ENCODE measurements around the gene NCBP3.
"Not testable (repeated sequence)": the region's sequence is repeated elsewhere in the genome, so short reads cannot be mapped to it uniquely, and the experiment has no call there.

Gene NCBP3

DNA sequence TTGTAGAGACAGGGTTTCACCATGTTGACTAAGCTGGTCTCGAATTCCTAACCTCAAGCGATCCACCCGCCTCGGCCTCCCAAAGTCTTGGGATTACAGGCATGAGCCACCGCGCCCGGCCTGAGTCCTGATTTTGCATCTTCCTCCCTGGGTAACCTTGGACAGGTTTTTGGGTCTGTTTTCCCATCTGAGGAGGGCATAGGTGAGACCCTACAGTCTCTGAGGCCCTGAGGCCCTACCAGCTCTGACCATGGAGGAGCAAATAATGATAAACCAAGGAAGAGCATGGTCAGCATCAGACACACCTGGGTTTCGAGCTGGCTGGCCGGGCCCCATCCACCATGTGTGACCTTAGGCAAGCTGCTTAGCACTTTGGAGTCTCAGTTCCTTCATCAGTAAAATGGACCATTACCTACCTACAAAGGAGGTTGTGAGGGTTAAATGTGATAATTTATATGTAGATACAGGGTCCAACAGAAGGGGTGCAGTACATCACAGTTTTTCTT, 1.2 kb upstream of the NCBP3 start:
- DNase-seq (ENCODE audit: low spot score) = no peak

DNA sequence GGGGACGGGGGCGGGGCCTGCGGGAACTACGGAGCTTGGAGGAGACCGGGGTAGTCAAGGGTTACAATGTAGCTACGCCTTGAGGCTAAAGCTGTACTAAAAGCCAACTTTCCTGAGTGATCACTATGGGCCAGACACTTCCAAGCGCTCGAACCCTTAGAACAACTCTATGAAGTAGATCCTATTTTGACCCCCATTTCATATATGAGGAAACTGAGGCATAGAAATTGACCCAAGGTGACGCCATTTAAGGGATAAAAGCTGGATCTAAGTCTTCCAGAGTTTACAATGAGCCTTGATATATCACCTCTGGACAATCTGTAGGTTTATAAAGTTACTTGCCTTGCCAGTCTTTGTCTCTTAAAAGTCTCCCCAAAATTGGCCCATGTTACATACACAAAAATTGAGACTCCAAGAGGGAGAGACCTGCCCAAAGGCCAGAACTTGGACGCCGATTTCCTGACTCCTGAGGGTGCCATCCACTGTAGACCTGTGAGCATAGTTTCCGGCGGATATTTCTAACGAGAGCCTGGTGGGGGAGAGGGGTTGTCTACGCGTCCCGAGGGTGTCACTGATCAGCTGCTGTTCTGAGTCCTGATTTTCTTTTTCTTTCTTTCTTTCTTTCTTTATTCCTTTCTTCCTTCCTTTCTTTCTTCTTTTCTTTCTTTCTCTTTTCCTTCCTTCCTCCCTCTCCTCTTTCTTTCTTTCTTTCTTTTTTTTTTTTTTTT, 555 bp upstream of the NCBP3 start:
- no peak for DNase-seq (ENCODE audit: low spot score)

DNA sequence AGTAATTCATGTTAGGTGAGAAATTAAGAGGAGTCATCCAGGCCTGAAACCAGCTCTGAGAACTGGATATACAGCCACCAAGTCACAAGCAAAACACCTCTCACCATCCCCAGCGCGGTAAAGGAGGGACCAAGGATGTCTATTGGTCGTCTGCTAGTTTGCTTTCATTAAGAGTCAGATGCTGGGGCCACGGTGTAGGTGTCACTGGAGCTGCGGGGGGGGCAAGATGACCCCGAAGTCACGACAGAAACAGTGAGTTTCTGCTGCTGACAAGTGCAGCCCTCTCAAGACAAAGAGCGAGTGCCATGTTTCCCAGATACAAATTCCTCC, 790 bp downstream of the NCBP3 start:
- DNase-seq (ENCODE audit: low spot score) = no peak

DNA sequence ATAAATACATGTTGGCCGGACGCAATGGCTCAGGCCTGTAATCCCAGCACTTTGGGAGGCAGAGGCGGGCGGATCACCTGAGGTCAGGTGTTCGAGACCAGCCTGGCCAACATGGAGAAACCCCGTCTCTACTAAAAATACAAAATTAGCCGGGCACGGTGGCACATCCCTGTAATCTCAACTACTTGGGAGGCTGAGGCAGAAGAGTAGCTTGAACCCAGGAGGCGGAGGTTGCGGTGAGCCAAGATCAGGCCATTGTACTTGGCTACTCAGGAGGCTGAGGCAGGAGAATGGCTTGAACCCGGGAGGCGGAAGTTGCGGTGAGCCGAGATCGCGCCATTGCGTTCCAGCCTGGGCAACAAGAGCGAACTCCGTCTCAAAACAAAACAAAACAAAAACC, 1.5 kb downstream of the NCBP3 start:
- not testable (repeated sequence) for DNase-seq (ENCODE audit: low spot score)

DNA sequence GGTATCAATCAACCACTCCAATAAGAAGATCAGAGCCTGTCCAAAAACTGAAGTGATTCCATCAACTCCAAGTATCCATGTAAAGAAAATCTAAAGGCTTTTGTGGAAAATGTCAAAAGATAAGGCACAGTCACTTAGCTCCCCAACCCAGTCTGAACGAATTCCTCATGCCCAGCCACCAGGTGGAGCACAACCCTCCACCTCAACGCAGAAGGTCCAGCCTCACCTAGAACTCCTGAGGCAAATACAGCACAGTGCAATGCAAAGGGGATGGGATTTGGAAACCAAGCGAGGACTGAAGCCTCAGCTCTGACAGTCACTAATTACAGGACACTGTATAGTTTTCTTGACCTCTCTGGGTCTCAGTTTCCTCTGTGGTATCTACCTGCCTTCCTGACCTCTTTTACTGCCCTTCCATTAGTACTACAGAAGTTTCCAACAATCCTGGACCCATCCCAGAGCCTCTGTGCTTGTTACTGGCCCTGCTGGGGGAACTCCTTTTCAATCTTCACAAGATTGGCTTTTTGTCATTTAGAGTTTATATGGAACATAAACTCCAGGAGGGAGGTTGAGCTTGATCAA, 2.0 kb downstream of the NCBP3 start:
- DNase-seq (ENCODE audit: low spot score) = no peak

DNA sequence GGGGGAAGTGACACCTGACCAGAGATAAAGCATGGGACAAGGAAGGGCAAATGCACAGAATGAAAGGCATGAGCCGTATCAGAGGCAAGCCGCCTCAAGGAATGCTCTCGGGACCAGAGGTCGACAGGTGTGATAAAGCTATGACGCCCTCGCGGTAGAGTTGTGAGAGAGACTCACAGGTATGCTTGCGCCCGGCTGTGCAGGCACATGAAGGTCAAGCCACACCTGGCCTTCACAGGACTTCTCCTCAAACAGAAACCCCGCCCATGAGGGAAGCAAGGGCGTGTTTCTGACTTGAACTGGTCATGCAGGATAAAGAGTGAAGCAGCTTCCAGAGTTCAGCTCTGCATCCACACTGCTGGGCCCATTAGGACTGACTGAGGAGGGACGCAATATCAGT, 7.8 kb downstream of the NCBP3 start:
- no peak for DNase-seq (ENCODE audit: low spot score)

DNA sequence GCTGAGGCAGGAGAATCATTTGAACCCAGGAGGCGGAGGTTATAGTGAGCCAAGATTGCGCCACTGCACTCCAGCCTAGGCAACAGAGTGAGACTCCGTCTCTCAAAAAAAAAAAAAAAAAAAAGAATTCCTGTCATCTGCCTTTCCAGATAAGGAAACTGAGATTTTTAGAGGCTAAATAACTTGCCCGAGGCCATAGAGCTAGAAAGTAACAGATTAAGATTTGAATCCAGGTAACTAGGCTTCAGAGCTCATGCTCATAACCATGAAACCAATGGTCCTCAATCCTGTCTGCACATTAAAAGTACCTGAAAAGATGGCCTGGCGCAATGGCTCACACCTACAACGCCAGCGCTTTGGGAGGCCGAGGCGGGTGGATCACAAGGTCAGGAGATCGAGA, 9.5 kb downstream of the NCBP3 start:
- no peak for DNase-seq (ENCODE audit: low spot score)

DNA sequence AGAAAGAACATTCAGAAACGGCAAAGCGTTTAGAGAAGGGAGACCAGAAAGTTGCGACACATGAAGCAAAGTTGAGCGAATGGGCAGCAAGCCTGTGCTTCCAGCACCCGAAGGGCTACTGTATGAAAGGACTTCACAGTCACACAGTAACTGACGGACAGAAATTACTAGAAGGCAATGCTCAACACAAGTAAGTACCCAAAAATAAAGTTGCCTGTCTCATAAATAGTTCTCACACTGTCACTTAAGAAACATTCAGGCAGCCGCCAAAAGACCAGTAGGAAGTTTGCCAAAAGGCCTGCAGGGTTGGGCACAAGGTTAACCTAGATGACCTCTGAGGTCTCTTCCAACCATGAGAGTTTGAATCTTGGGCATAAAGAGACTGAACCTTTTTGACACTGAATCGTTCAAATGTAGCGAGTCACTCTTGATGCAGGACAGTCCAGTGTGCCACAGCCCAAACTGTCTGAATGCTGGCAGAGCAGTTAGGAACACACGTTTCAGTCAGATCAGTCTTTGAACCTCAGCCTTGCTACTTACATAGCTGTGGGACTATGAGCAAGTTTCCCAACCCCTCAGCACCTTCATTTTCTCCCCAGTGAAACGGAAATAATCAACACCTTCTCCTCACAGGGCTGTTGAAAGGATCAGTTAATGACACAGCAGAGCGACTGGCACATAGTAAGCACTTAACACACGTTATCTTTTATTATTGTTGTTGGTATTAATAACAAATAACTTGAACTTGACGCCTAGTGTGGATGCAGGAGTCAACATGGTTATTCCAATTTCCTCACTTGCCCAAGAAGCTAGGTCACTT, 10.4 kb downstream of the NCBP3 start:
- no peak for DNase-seq (ENCODE audit: low spot score)

DNA sequence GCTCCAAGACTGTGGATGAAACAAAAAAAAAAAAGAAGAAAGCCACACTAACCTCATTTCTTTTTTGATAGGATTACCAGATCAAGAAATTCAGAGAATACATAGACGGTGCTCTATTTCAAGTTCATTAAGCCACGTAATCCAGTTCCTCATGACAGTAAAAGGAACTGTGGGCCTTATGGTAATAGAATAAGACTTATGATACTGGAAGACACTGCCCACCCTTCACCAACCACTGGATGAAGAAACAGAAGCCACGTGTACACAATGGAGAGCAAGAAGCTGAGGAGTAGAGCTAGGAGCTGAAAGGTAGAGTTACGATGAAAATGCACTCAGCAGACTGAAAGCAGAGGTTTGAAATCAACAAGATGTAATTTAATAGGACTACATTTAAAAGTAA, 11.2 kb downstream of the NCBP3 start:
- no peak for DNase-seq (ENCODE audit: low spot score)

DNA sequence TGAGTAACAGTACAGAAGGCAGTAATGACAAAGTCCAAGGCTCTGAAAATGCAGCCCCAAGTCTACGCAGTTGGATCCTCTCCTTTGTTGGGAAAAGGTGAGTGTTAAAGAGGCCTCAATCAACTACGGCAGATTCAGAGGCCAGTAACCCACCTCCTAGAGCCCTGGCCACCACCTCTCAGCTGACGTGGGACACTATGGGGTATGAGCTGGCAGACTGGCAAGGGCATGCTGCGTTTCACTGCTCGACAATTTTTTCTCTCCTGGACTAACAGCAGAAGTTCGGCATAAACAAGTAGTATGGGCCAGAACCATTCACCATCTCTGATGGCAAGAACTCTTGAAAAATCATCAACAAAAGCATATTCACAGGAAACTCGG, 17.2 kb downstream of the NCBP3 start:
- DNase-seq (ENCODE audit: low spot score) = no peak

DNA sequence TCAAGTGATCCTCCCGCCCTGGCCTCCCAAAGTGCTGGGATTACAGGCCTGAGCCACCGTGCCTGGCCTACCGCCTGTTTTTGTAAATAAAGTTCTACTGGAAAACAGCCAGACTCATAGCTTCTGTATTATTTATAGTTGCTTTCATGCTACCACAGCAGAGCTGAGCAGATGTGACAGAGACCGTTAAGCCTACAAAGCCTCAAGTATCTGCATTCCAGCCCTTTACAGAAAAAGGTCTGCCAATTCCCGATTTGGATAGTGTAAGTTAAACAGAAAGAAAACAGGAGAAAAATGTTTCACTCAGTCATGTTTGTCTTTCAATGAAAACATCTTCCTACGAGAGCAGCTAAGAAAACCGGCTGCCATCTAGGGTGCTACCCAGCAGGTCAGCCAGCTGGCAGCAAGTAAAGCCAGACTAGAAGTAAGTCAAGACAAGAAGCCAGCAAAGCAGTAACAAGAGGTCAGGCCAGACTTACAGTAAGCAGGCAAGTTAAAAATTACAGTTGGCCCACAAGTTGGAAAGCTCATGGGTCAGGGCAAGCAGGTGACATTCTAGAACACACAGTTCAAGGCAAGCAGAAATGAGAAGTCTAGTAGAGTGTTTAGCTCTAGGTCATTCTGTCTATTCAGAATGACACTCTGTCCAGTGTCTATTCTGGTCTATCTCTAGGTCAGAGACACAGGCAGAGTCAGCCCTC, 17.7 kb downstream of the NCBP3 start:
- no peak for DNase-seq (ENCODE audit: low spot score)

DNA sequence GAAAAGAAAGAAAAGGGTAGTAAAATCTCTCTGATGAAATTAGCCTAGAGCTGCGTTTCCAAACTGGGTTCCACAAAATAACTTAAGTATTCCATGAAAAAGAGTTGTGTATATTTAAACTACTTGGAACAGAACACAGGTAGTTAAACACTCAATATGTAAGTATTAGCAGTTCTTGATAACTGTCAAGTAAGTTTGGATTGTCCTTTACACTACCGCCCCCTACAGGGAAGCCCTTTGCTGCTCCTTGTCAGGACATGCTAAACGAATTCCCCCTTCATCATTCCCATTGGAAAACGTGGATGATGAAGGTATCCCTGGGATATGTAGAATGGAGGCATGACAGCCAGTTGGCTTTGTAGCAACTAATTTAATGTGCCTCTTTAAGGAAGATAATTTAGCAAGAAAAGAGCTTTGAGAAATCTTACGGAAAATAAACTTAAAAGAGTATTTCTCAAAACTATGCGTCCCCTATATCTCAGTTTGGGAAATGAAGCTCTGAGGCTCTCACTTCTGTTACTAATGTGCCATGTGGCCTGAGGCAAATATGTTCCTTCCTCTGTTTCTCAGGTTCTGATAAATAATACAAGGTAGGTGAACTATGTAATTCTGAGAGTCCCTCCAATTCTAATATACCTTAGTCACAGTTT, 18.8 kb downstream of the NCBP3 start:
- no peak for DNase-seq (ENCODE audit: low spot score)

DNA sequence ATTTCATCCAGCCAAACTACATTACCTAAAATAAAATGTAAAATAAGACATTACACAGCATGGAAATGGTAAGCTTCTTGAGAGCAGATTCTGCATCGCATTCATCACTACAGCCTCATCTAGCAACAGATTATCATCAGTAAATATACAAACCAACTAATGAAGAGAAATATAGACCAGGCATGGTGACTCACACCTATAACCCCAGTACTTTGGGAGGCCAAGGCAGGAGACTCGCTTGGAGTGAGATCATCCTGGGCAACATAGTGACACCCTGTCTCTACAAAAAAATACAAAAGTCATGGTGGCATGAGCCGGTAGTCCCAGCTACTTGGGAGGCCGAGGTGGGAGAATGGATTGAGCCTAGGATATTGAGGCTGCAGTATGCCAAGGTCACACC, 19.9 kb downstream of the NCBP3 start:
- no peak for DNase-seq (ENCODE audit: low spot score)

DNA sequence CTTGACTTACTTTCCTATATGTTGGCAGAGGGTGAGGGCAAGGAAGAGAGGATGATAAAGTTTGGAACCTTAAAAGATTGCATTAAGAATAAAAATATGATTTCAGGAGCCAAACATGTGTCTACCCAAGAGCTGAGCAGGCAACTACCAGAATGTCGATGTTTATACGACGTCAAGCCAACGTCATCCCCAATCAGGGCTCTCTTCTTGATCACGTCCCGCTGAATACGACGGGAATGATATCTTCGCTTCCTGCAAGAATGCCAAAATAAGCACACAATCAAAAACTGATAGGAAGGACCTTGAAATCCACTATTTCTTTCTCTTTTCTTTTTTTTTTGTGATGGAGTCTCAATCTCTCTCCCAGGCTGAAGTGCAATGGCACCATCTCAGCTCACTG, 24.9 kb downstream of the NCBP3 start:
- no peak for DNase-seq (ENCODE audit: low spot score)

DNA sequence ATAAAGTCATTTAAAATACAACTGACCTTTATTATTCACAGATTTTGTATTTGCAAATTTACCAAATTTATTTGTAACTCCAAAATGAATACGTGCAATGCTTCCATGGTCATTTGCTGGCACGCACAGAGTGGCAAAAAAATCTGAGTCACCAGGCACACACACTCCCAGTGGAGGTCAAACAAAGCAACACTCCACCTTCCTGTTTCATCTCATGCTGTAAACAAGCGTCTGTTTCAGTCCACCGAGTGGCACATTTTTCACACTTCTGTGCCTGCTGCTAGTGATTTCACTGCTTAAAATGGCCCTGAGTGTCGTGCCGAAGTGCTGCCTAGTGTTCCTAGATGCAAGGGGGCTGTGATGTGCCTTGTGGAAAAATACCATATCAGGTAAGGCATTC, 27.3 kb downstream of the NCBP3 start:
- DNase-seq (ENCODE audit: low spot score) = no peak

DNA sequence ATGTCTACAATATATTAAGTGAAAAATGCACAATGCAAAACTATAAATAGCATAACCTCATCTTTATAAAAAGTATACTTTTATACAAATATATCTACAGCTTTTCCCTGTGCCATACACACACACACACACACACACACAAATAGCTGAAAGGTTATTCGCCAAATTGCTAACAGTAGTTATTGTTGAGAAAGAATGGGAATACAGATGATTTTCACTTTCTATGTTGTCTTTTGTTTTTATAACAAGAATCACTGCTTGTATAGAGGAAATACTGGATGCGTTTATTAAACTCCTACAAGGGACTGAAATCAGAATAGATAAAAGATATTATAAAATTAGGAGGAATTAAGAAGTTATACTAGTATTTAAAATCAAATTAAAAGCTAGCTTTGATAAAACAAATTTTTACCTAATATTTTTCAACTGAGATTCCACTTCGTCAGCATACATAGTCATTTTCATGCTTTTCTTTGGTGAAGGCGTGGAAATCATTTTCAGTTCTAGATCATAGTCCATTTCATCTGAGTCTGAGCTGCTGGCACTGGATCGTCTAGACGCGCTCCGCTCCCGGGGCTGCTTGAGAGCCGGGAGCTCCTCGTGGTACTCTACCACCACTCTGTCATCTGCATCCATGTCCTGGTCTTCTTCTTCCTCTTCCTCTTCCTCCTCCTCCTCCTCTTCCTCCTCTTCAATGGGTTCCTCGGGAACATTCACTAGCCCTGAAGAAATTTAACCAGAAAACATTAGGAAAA, 28.0 kb downstream of the NCBP3 start:
- DNase-seq (ENCODE audit: low spot score) = no peak

DNA sequence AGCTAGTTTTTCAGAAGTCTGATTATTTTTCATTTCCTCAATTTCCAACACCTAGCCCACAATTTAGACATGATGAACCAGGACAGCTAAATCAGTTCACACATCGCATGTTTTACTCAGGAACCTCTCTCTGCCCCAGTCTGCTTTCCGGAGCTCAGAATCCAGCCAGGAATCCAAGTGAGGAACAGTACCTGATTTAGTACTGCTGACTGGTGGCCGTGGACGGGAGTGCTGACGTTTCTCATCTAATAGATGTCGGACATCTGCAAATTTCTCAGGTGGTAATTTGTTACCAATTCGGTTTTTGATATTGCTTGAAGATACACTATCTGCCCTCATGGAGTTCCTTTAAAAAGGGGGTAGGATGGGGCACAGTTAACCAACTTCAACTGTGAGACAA, 30.1 kb downstream of the NCBP3 start:
- DNase-seq (ENCODE audit: low spot score) = no peak

DNA sequence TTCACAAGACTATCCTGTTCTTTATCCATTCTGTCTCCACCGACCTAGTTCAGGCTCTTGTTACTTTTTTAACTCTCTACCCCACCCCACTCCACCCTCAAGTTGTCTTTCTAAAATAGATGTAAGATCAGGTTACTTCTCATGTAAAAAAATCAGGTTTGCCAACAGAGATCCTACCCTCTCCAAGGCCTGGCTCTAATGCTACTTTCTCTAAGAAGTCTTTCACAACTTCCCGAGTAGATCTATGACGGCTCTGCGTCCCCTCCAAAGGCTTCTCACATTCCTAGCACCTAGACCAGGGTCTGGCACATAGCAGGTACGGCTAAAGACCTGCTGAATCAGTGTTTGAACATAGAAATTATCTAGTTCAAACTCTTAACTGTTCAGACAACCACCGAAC, 30.9 kb downstream of the NCBP3 start:
- no peak for DNase-seq (ENCODE audit: low spot score)

DNA sequence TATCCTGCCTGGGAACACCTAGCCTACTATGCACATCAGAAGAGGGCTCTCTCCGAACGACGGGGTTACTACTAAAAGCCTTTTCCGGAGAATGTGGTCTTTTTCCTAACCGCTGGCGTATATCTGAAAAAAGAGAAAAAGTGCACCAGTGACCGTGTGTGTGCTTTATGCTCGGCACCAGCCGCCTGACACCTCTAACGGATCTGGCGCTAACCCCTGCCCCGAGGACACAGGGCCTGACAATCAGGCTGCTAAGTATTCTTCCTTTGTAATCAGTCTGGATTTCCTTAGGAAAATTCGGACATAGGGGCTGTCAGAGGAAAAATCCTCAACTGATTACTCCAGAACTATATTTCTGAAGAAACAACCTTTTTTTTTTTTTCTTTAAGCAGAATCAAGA, 31.7 kb downstream of the NCBP3 start:
- DNase-seq (ENCODE audit: low spot score) = no peak

DNA sequence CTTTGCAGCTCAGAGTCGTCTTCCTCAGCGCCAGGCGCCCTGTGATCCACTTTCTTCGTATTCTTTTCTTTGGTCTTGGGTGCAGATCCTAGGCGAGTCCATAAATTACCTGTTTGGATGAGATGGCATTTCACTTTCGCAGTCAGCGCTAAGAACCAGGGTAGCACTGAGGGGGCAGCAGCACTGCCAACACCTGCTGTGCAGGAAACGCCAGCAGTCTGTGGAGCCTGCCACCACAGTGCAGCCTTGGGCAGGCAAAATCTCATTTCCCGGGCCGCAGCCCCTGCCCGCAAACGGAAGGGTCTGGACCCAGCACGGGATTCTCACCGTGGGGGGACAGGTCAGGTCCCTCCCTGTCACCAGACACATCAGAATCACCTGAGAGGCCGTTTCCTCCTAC, 32.9 kb downstream of the NCBP3 start:
- no peak for DNase-seq (ENCODE audit: low spot score)

DNA sequence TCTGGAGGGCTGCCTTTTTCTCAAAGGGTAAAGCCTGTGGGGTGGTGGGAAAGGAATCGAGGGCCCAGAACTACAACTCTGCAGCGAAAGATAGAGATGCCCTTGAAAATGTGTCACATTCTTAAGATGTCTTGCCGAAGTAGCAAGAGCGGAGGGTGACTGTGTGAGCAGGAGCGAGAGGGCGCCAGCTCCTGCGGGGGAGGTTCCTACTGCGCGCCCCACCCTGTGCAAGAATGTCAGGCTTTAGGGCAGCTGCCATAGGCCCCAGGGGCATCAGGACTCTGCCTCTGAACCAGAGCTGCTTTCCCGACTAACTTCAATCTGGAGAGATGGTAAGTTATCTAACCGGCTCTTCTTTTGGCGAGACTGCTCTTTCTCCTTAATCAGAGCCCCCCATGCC, 33.3 kb downstream of the NCBP3 start:
- DNase-seq (ENCODE audit: low spot score) = no peak
